B cell (primary cell): ENCODE measurements around the gene OSCAR. TPM values are rescaled to one million over a fixed set of nuclear protein-coding genes. Genes with fewer than 3 reads are reported as not detected.
A peak's percentile ranks its signal among the peaks of the same experiment; 100 is the strongest.

Source experiments
- ATAC-seq: fragments of 200-7000 bp; cut with Tn5 transposase; one replicate; pipeline ENCODE4 v1.10.0; 2021; ENCODE audit warnings: low read depth, mild to moderate bottlenecking, moderate number of reproducible peaks, moderate library complexity
- CTCF ChIA-PET: fragments of 350-600 bp; sonication (Branson Sonifier 250); formaldehyde crosslinking; loops from one replicate; lab custom pipeline; 2021; ENCODE audit warnings: antibody characterized with exemption, inconsistent platforms; lab: Charles Lee
- POLR2A ChIA-PET: fragments of 350-600 bp; sonication (Branson Sonifier 250); formaldehyde crosslinking; loops from one replicate; lab custom pipeline; 2021; ENCODE audit warnings: antibody characterized with exemption; lab: Charles Lee
- DNase-seq: peaks from one replicate; pipeline ENCODE4 v3.0.0; 2013
- H2AFZ ChIP-seq: 2 replicates; pipeline ENCODE4 v1.6.1; 2012; ENCODE audit warnings: mild to moderate bottlenecking, low read depth, low read length; ENCODE audit not compliant: insufficient read depth, poor library complexity, severe bottlenecking
- H3K27ac ChIP-seq, 2 donors: 1 replicate in 1 of 2; 2 replicates in 1 of 2; pipeline ENCODE4 v1.5.1; 2012 to 2013; ENCODE audit warnings: low read length in 2 of 2, mild to moderate bottlenecking in 2 of 2, moderate library complexity in 1 of 2
- H3K27me3 ChIP-seq, 4 experiments: fragments of 200-600 bp in 1 of 4; sonication (generic) in 1 of 4; replicated peaks in 1 of 4; 1 replicate in 2 of 4; 2 replicates in 2 of 4; pipeline versions ENCODE4 v1.6.1 to v1.7.0; 2013 to 2016; ENCODE audit warnings: low read length in 3 of 4, mild to moderate bottlenecking in 2 of 4, mixed read lengths in 1 of 4, moderate library complexity in 1 of 4; ENCODE audit not compliant: insufficient read depth in 4 of 4, control insufficient read depth in 3 of 4; ENCODE audit errors: control extremely low read depth in 1 of 4
- H3K36me3 ChIP-seq, 2 experiments: replicated peaks in 1 of 2; 1 replicate in 1 of 2; 2 replicates in 1 of 2; pipeline versions ENCODE4 v1.6.1 to v1.7.1; 2013; ENCODE audit warnings: low read length in 1 of 2; ENCODE audit not compliant: insufficient read depth in 2 of 2, control insufficient read depth in 1 of 2; ENCODE audit errors: control extremely low read depth in 1 of 2, extremely low read depth in 1 of 2
- H3K4me1 ChIP-seq, 2 donors: fragments of 200-600 bp in 1 of 2; sonication (generic) in 1 of 2; 1 replicate in 1 of 2; 2 replicates in 1 of 2; pipeline versions ENCODE4 v1.5.1 to v1.6.1; 2013 to 2017; ENCODE audit warnings: low read length in 2 of 2; ENCODE audit not compliant: control insufficient read depth in 2 of 2, insufficient read depth in 2 of 2
- H3K4me2 ChIP-seq: replicated peaks from 2 replicates; pipeline ENCODE3; 2012; ENCODE audit warnings: mild to moderate bottlenecking, low read depth, low read length; ENCODE audit not compliant: poor library complexity, severe bottlenecking
- H3K4me3 ChIP-seq, 5 experiments: fragments of 200-600 bp in 1 of 5; sonication (generic) in 1 of 5; 1 replicate in 3 of 5; 2 replicates in 2 of 5; pipeline versions ENCODE4 v1.5.1 to v1.7.0; 2011 to 2016; ENCODE audit warnings: low read length in 4 of 5, mild to moderate bottlenecking in 4 of 5, low read depth in 2 of 5, control low read depth in 1 of 5, moderate library complexity in 1 of 5; ENCODE audit not compliant: insufficient read depth in 1 of 5; ENCODE audit errors: control extremely low read depth in 1 of 5, extremely low read depth in 1 of 5
- H3K79me2 ChIP-seq: fragments of 200-600 bp; sonication (generic); one replicate; pipeline ENCODE4 v1.6.0; 2016; ENCODE audit warnings: low read length; ENCODE audit not compliant: control insufficient read depth, insufficient read depth
- H3K9ac ChIP-seq: fragments of 200-600 bp; sonication (generic); 2 replicates; pipeline ENCODE4 v1.6.1; 2017; ENCODE audit warnings: mild to moderate bottlenecking, low read length, moderate library complexity
- H3K9me3 ChIP-seq, 3 donors: one replicate each; pipeline versions ENCODE4 v1.6.1 to v1.7.1; 2013; ENCODE audit warnings: low read length in 2 of 3; ENCODE audit not compliant: control insufficient read depth in 2 of 3, insufficient read depth in 1 of 3; ENCODE audit errors: control extremely low read depth in 1 of 3
- H4K20me1 ChIP-seq: 2 replicates; pipeline ENCODE4 v1.6.0; 2012; ENCODE audit warnings: mild to moderate bottlenecking, low read length; ENCODE audit not compliant: insufficient read depth, control insufficient read depth, poor library complexity, severe bottlenecking
- H3K27ac Mint-ChIP-seq: one replicate; pipeline ENCODE4 v1.8.0; 2021; ENCODE audit warnings: mixed read lengths
- H3K27me3 Mint-ChIP-seq: one replicate; pipeline ENCODE4 v1.8.0; 2021; ENCODE audit warnings: mixed read lengths
- H3K4me1 Mint-ChIP-seq: one replicate; pipeline ENCODE4 v1.8.0; 2021; ENCODE audit warnings: mixed read lengths
- H3K4me3 Mint-ChIP-seq: one replicate; pipeline ENCODE4 v1.8.0; 2021; ENCODE audit warnings: mixed read lengths
- H3K9me3 Mint-ChIP-seq: one replicate; pipeline ENCODE4 v1.8.0; 2022; ENCODE audit warnings: mixed read lengths; ENCODE audit not compliant: insufficient read depth
- EZH2 ChIP-seq: IDR thresholded peaks from 2 replicates; pipeline ENCODE4 v1.6.1; 2012; ENCODE audit warnings: borderline replicate concordance, low read depth, mild to moderate bottlenecking, moderate library complexity, low read length; ENCODE audit not compliant: insufficient read depth, poor library complexity, severe bottlenecking
- WGBS: methylation state at CpG from one replicate; pipeline ENCODE4 v1.1.5; 2013; ENCODE audit warnings: missing lambda C conversion rate; ENCODE audit not compliant: insufficient coverage; 5-methylcytosine and 5-hydroxymethylcytosine counted together
- intact Hi-C: fragments of 100-400 bp; cut with micrococcal nuclease; formaldehyde crosslinking; loops from one replicate; pipeline ENCODE4 v1.10.0; 2022
- polyA plus RNA-seq: library from polyadenylated mRNA; depleted of rRNA; stranded (reverse); fragments of >200 nt; gene quantifications from 2 replicates; pipeline ENCODE4 v1.2.3, GENCODE V29; 2012
- total RNA-seq, 2 donors: library from RNA; stranded (reverse); fragments of 120-200 nt in 1 of 2; gene quantifications; 1 replicate in 1 of 2; 2 replicates in 1 of 2; pipeline versions ENCODE4 v1.2.3 to v1.2.4, GENCODE V29; 2013 to 2022
- TF ChIP-seq, protein P1 (sequence below): fragments of 200-600 bp; IDR thresholded peaks from one replicate; pipeline ENCODE4 v1.8.0; 2022; ENCODE audit warnings: antibody characterized with exemption, mild to moderate bottlenecking

Gene OSCAR
- total and polyA plus RNA-seq, 2 donors (not counting 1 experiment from before 2014, with no cell fraction given) = 1.7 TPM; not detected in 1

DNA sequence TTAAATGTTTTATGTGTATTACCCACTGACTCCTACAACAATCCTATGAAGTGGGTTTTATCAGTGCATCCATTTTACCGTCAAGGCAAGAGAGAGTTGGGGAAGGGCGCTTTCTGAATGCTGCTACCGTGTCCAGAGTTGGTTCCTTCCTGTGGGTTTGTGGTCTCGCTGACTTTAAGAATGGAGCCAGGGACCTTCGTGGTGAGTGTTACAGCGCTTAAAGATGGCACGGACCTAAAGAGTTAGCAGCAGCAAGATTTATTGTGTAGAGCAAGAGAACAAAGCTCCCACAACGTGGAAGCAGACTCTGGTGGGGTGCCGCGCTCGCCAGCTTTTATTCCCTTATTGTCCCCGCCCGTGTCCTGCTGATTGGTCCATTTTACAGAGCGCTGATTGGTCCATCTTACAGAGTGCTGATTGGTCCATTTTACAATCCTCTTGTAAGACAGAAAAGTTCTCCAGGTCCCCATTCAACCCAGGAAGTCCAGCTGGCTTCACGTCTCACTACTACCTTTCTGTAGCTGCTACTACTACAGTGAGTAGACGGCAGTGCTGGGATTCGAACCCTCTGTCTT lies 6.1 kb downstream of the OSCAR start:
- CTCF ChIA-PET = interaction anchor here (1.6 kb wide), 1 partner anchor 13 kb away, joined by 4 read pairs; no protein-coding TSS in a partner anchor

DNA sequence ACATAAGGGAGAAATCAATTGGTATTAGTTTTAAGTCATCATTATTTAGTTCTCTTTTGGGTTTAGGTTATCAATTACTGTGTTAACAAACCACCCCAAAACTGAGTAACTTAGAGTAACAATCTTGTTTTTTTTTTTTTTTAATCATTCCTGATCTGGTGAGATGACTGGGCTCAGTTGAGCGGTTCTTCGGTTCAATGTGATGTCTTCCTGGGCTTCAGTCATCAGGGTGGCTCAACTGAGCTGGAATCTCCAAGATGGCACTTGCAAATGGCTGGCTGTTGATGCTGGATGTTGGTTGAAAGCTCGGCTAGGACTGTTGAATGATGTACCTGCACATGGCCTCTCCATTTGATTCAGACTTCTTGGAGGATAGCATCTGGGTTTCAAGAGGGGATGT lies 16.2 kb downstream of the OSCAR start:
- Mint-ChIP-seq H3K27me3 (peaks cover 4% of the 10 kb centered on the region), H3K4me3 (no peak overlapping the region), H3K4me1 (no peaks in the 10 kb centered on the region), H3K27ac (no peak overlapping the region), H3K9me3 (peaks cover 9% of the 10 kb centered on the region)
- Histone ChIP-seq H3K79me2 (no peaks in the 10 kb centered on the region), H3K4me2 (no peak overlapping the region), H2AFZ (no peak overlapping the region), H3K4me3 (no peak overlapping the region), H4K20me1 (no peaks in the 10 kb centered on the region), H3K9ac (no peak overlapping the region), H3K4me1 (no peaks in the 10 kb centered on the region), H3K27ac (no peak overlapping the region), H3K9me3 (peaks cover 2 to 27% (median 9%) of the 10 kb centered on the region in 3 donors), H3K27me3 (peaks cover 0 to 8% (median 0%) of the 10 kb centered on the region in 4 experiments), H3K36me3 (no peaks in the 10 kb centered on the region)
- DNase-seq = no peak
- no peak for ATAC-seq
- WGBS = 67% methylated on average over 3 of the region's 3 CpGs
- ChIA-PET POLR2A (no interaction called here), CTCF (no interaction called here)
- TF ChIP-seq, protein P1, sequence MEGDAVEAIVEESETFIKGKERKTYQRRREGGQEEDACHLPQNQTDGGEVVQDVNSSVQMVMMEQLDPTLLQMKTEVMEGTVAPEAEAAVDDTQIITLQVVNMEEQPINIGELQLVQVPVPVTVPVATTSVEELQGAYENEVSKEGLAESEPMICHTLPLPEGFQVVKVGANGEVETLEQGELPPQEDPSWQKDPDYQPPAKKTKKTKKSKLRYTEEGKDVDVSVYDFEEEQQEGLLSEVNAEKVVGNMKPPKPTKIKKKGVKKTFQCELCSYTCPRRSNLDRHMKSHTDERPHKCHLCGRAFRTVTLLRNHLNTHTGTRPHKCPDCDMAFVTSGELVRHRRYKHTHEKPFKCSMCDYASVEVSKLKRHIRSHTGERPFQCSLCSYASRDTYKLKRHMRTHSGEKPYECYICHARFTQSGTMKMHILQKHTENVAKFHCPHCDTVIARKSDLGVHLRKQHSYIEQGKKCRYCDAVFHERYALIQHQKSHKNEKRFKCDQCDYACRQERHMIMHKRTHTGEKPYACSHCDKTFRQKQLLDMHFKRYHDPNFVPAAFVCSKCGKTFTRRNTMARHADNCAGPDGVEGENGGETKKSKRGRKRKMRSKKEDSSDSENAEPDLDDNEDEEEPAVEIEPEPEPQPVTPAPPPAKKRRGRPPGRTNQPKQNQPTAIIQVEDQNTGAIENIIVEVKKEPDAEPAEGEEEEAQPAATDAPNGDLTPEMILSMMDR = no peak
- TF ChIP-seq EZH2 = no peak
- intact Hi-C loops = no loop called here

More for the DNA sequence above, 6.1 kb downstream of the OSCAR start:
- no peak overlapping the region for H3K9ac ChIP-seq
- peaks cover 7% of the 10 kb centered on the region for H3K4me1 Mint-ChIP-seq
- no peak for DNase-seq
- no peaks in the 10 kb centered on the region for H3K36me3 ChIP-seq
- no peak overlapping the region for H3K4me3 ChIP-seq
- H3K27me3 Mint-ChIP-seq = peaks cover 22% of the 10 kb centered on the region
- H3K9me3 ChIP-seq = peaks cover 0 to 20% (median 0%) of the 10 kb centered on the region in 3 donors
- no peaks in the 10 kb centered on the region for H4K20me1 ChIP-seq
- H3K79me2 ChIP-seq = no peaks in the 10 kb centered on the region
- POLR2A ChIA-PET = interaction anchor here (0.6 kb wide), 1 partner anchor 1038 kb away, joined by 5 read pairs; no protein-coding TSS in a partner anchor
- H3K27ac ChIP-seq = no peak overlapping the region
- no peak for TF ChIP-seq EZH2
- TF ChIP-seq, protein P1 = no peak
- H3K4me1 ChIP-seq = peaks cover 15 to 16% of the 10 kb centered on the region in 2 donors
- peak overlapping the region; percentile 4 for H3K4me3 Mint-ChIP-seq
- peak overlapping the region; percentile 23 for H3K27ac Mint-ChIP-seq
- WGBS = 39% methylated on average over 16 of the region's 17 CpGs
- intact Hi-C loops = no loop called here
- H3K27me3 ChIP-seq = peaks cover 0 to 35% (median 15%) of the 10 kb centered on the region in 4 experiments
- H3K9me3 Mint-ChIP-seq = no peaks in the 10 kb centered on the region
- H2AFZ ChIP-seq = no peak overlapping the region
- H3K4me2 ChIP-seq = no peak overlapping the region
- no peak for ATAC-seq
